ENCODE measurements around the gene PRIM1. TPM values are rescaled to one million over a fixed set of nuclear protein-coding genes. Genes with fewer than 3 reads are reported as not detected.
"Not testable (repeated sequence)": the region's sequence is repeated elsewhere in the genome, so short reads cannot be mapped to it uniquely, and the experiment has no call there.

The PRIM1 gene
- total RNA-seq, 4 donors from 2014 or later: 6.0 to 71.7 (median 28.6) TPM; not detected in 1

GRCh38 chr12:56759263-56759908 lies 7.3 kb upstream of the PRIM1 start:
- no peak for TF ChIP-seq POLR2A (IDR thresholded peaks at IDR 0.05)
- TF ChIP-seq CTCF (IDR thresholded peaks at IDR 0.05): no peak
- intact Hi-C loops (cut with DNase I; ENCODE audit: low total_unique reads): no loop called here
- no peak for DNase-seq

GRCh38 chr12:56758728-56759262 lies 6.7 kb upstream of the PRIM1 start:
- H3K36me3 ChIP-seq: no peaks in the 10 kb centered on the region
- no peaks in the 10 kb centered on the region for H3K4me1 ChIP-seq
- H3K27me3 ChIP-seq: no peaks in the 10 kb centered on the region
- intact Hi-C loops (cut with DNase I; ENCODE audit: low total_unique reads): no loop called here
- no peak for TF ChIP-seq POLR2A (IDR thresholded peaks at IDR 0.05)
- TF ChIP-seq CTCF (IDR thresholded peaks at IDR 0.05): no peak
- no peak overlapping the region for H3K27ac ChIP-seq
- H3K4me3 ChIP-seq: no peak overlapping the region
- DNase-seq: no peak
- H3K9me3 ChIP-seq: no peaks in the 10 kb centered on the region

More at GRCh38 chr12:56759263-56759908, 7.3 kb upstream of the PRIM1 start:
- Histone ChIP-seq H3K27ac (no peak overlapping the region), H3K9me3 (no peaks in the 10 kb centered on the region), H3K36me3 (no peaks in the 10 kb centered on the region), H3K4me3 (no peak overlapping the region), H3K4me1 (no peaks in the 10 kb centered on the region), H3K27me3 (no peaks in the 10 kb centered on the region)

GRCh38 chr12:56757971-56758370 lies 5.8 kb upstream of the PRIM1 start:
- H3K4me1 ChIP-seq; H3K9me3 ChIP-seq; H3K4me3 ChIP-seq; H3K27me3 ChIP-seq; intact Hi-C loops (cut with DNase I; ENCODE audit: low total_unique reads); H3K27ac ChIP-seq; H3K36me3 ChIP-seq; DNase-seq: not testable (repeated sequence)

GRCh38 chr12:56753566-56753965 lies 1.4 kb upstream of the PRIM1 start:
- Histone ChIP-seq H3K27ac (no peak overlapping the region), H3K27me3 (no peaks in the 10 kb centered on the region), H3K4me1 (no peaks in the 10 kb centered on the region), H3K9me3 (no peaks in the 10 kb centered on the region), H3K4me3 (no peak overlapping the region), H3K36me3 (no peaks in the 10 kb centered on the region)
- TF ChIP-seq POLR2A (IDR thresholded peaks at IDR 0.05) (no peak), CTCF (IDR thresholded peaks at IDR 0.05) (no peak)
- DNase-seq: no peak
- intact Hi-C loops (cut with DNase I; ENCODE audit: low total_unique reads): no loop called here

- H3K27ac ChIP-seq; DNase-seq; H3K4me1 ChIP-seq; H3K27me3 ChIP-seq; H3K9me3 ChIP-seq; intact Hi-C loops (cut with DNase I; ENCODE audit: low total_unique reads); H3K4me3 ChIP-seq; H3K36me3 ChIP-seq: not testable (repeated sequence)
Observed at GRCh38 chr12:56750596-56750995, 1.5 kb downstream of the PRIM1 start.

- no peak for TF ChIP-seq CTCF (IDR thresholded peaks at IDR 0.05)
- no peak for TF ChIP-seq POLR2A (IDR thresholded peaks at IDR 0.05)
- intact Hi-C loops (cut with DNase I; ENCODE audit: low total_unique reads): no loop called here
Observed at GRCh38 chr12:56749853-56750252, 2.3 kb downstream of the PRIM1 start.

More at GRCh38 chr12:56749853-56750252, 2.3 kb downstream of the PRIM1 start:
- Histone ChIP-seq H3K9me3 (no peaks in the 10 kb centered on the region), H3K4me3 (no peak overlapping the region), H3K27ac (no peak overlapping the region), H3K4me1 (no peaks in the 10 kb centered on the region), H3K27me3 (no peaks in the 10 kb centered on the region), H3K36me3 (no peaks in the 10 kb centered on the region)
- DNase-seq: no peak

Data from uterus (tissue), 4 donors.